DOHH2 (cell line): Measurements from ENCODE around the gene APOBEC3B.

ENCODE experiments used
- EZH2phosphoT487 ChIP-seq: fragments of 200-600 bp; sonication (generic); IDR thresholded peaks from 2 replicates; pipeline ENCODE4 v1.6.1; 2017; ENCODE audit warnings: borderline replicate concordance, mild to moderate bottlenecking, antibody characterized with exemption, low read length, moderate library complexity, mixed read lengths
- TF ChIP-seq, protein P1 (sequence below): fragments of 200-600 bp; sonication (generic); IDR thresholded peaks from one replicate; pipeline ENCODE4 v1.5.1; 2014; ENCODE audit warnings: antibody characterized with exemption, mild to moderate bottlenecking, low read depth, low read length; ENCODE audit not compliant: poor library complexity, severe bottlenecking

DNA sequence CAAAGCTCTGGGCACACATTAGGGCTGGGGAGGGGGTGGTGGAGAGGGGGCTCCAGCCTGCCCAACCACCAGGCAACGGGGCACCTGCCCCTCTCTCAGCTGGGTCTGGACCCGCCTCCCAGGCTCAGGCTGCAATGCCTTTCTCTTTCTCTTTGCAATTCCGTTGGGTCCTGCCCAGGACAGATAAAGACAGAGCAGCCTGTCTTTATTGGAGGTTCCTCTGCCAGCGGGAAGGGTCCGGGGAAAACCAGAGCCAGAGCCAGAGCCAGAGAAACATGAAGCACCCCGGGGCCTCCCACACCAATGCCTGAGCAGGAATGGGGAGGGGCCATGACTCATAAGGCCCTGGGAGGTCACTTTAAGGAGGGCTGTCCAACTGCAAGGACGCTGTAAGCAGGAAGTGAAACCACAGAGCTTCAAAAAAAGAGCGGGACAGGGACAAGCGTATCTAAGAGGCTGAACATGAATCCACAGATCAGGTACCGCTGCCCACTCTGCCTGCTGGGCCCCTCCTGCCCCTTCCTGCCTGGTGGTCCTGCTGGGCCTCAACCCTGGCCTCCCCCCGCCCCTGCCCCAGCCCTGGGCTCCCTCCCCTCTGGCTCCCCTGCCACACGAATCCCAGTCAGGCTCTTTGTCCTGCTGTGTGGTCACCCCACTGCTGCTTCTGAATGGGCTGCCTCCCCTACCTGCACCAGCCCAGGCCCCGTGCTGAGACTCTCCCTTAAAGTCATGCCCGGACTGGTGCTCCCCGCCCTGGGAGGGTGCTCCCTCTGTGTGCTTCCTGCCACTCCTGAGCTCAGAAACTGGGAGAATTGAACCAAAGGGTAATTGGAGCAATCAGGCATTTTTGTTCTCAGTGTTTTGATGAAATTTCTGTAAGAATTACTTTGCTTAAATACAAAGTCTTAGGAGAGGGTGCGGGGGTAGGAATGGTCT is at the start of gene APOBEC3B:
- no peak for TF ChIP-seq EZH2phosphoT487
- TF ChIP-seq, protein P1, sequence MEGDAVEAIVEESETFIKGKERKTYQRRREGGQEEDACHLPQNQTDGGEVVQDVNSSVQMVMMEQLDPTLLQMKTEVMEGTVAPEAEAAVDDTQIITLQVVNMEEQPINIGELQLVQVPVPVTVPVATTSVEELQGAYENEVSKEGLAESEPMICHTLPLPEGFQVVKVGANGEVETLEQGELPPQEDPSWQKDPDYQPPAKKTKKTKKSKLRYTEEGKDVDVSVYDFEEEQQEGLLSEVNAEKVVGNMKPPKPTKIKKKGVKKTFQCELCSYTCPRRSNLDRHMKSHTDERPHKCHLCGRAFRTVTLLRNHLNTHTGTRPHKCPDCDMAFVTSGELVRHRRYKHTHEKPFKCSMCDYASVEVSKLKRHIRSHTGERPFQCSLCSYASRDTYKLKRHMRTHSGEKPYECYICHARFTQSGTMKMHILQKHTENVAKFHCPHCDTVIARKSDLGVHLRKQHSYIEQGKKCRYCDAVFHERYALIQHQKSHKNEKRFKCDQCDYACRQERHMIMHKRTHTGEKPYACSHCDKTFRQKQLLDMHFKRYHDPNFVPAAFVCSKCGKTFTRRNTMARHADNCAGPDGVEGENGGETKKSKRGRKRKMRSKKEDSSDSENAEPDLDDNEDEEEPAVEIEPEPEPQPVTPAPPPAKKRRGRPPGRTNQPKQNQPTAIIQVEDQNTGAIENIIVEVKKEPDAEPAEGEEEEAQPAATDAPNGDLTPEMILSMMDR, result no peak
